GM18502 (cell line): ENCODE results near the gene DPP6.

Experiments
- ATAC-seq: cut with Tn5 transposase; IDR thresholded peaks from one replicate; pipeline ENCODE4 v1.9.1; 2021; ENCODE audit warnings: mild to moderate bottlenecking; ENCODE audit not compliant: unreplicated experiment, poor library complexity

The DPP6 gene

DNA sequence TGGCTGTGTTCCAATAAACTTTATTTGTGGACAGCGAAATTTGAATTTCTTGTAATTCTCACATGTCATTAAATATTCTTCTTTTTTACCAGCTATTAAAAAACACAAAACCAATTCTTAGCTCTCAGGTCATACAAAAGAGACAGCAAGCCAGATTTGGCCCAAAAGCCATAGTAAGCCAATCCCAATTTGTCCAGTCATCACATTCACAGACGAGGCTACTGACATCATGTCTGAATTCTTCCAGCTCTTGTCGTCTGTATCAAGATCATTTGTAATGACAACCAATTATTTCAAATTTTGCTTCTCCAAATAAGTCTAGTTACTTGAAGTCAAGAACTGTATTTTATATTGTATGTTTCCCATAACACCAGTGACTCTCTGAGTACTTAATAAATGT is 684.2 kb downstream of the DPP6 start:
- ATAC-seq, result no peak

DNA sequence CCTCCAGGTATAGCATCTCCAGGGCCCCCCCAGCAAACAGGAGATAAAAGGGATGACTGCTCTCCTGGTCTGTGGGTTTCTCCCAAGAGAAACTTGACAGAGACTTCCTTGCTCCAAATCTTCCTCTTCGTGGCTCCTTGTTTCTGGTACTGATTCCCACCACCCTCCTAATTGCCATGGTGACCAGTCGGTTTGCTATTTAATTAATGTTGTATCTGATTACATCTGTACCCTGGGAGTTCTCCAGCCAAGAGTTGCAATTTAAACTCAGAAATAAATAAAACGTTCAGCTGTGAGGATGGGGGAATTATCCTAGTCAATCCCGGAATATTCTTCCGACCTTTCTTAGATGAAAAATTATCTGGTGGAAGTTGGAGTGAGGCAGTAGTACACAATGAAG is 686.0 kb downstream of the DPP6 start:
- ATAC-seq, result no peak

DNA sequence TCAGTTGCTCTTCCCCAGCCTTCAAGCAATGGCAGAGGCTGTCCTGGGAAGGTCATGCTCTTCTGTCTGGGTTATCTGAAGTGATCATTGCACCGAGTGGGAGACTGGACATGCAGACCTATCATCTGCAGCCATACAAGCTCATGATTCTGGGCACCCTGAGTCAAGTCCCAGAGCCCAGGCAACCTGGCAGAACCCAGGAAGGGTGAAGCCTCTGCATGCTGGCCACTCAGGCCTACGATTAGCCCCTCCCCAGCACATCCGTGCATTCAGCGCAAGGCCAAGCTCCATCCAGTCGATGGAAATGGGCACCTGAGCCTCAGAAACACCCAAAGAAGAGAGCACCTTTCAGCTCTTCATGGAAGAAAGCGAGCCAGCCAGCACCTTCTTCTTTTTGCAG is 688.9 kb downstream of the DPP6 start:
- ATAC-seq, result no peak

DNA sequence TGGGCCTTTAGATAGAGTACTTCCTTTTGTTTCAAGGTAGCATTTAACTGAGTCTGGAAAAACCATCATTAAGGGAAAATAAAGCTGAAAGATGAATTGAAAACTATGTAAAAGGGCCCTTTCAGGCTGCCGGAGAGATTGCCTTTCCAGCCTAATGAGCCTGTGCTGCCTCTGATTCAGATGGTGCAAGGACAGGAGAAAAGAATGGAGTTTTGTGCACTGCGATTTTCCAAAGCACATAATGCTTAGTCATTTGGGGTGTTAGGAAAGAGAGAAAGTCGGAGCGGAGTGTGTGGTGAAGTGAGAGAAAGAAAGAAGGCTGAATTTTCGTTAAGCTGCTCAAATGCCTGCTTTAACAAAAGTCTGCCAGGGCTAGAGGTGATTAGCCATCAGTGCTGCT is 691.0 kb downstream of the DPP6 start:
- no peak for ATAC-seq

DNA sequence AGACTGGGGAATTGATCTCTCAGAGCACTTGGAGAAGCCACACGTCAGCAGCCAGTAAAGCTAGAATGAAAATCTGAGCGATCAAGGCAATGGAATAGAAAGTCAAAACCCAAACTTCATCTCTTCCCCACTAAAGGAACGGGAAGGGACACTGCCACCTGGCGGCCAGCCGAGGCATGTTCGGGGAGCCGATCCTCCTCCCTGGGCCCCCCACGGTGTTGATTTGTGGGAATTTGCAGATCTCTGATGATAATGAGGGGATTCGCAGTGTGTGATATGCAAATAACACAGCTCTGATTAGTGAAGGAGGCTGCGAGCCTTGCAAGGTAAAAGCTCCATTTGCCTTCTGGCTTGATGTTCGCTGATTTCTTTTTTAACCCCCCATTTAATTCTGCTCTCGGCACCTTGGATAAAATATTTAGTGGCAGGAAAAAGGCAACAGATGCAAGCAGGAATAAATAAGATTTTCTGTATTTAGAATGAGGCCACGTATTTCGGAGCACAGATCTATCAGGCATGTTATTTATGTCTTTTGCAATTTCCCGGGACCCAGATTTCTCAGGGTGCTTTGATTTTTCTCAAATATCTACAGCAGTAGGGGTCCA is 692.2 kb downstream of the DPP6 start:
- peak; percentile 70 for ATAC-seq

DNA sequence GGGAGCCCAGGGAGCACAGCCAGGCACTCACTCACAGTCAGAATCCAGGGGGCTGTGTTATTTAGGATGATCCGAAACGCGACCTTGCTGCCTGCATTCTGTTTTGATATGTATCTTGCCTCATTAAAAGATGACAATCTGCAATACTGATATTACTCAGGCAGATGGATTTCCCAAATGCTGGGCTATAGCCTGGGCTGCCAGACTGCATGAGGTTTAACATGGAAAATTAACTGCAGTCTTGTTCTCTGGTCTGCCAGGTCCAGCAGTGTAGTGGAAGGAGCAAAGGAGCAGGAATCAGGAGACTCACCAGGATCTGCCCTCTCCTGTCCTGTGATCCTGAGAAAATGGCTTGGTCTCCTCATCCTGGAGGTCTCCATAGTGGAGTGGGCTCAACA is 692.7 kb downstream of the DPP6 start:
- ATAC-seq, result no peak

DNA sequence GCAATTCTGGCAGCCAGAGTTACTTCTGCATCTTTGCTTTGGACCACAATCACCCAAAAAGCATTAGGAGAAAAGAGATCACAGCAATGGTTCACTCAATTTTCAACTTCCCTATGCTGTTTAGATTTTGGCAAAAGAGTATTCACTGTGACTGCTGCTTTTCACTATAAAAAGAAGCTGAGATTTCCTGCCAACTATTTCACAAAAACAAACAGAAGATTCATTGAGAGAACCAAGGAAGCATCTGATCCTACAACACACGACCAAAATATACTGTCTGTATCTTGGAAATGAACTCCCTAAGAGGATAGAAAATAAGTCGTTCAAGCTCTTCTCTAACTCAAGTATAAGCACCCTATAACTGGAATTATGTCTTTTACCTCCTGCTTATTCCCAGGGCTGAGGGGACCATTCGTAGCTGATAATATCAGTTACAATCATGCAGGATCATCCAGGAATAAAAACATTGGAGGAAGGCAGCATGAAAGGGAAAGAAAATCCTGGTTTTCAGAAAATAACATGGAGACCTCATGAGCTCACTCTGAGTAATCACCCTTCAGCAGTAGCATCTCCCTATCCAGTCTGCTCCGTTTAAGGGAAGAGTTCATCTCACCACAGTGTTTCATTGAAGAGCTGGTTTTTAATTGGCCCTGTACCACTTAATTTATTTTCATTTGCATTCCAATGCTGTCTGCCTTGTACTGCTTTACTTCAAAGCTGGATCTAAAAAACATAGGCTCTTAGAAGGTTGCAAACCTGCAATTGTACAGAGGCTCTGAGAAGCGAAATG is 694.6 kb downstream of the DPP6 start:
- ATAC-seq, result no peak

DNA sequence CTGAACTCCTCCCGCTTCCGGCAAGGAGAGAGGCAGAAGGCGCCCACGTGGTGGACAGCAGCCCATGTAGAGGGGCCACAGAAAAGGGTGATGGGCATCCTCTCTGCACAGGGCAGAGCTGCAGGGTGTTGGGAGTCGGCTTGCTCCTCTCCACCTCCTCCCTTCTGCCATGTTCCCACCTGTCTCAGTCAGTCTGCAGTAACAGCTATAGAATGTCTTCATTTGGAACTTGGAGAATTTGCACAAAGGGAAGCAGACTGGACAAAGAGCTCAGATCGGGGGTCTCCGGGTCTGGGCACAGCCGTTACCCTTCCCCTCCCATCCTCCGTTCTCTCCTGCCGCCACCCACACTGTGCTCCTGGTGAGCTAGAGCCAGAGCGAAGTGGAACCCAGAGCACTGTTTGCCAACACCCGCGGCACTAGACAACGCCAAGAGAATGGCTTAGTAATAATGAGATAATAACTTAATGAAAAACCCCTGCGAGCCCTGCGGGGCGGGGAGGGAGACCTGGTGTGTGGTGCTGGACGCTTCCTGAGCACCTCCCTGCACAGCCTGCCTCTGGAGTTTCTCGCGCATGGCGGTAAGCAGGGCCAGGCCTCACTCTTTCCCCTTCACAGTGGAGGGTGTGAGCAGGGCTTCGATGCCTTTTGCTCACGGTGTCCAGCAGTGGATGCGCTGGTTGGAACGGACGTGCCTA is 696.0 kb downstream of the DPP6 start:
- ATAC-seq, result no peak

DNA sequence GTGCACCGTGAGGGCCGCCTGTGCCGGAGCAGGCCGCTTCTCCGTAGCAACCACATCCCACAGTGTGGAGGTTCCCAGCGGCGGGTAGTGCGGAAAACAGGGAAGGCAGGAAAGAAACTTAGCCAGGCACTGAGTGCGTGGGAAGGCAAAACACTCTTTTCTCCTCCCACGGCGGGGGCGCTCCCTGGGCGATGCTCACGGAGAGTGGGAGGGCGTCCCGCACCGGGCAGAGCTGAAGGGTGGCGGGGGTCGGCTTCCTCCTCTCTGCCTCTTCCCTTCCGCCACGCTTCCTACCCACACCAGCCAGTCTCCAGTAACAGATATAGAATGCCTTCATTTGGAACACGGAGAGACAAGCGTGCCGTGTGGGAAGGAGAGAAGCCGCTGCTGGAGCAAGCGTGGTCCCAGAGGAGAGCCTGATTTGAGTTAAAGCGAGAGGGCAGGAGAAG is 698.2 kb downstream of the DPP6 start:
- ATAC-seq, result no peak

DNA sequence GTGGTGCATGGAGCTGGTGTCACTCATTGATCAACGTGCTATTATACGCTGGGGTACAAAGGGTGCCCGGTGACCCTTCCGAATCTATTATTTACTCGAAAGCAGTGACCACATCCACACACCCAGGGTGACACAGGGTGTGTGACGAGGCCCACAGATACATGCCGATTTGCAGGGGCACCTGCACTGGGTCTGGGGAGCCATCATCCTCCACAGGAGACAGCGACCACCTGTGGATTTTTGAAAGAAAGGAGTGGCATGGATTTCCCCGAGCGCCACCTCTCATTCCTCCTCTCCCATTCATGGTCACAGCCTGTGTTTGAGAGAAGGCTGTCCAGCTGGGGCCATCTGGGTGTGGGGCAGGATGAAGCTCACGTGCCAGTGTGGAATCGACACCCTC is 701.0 kb downstream of the DPP6 start:
- ATAC-seq, result no peak

DNA sequence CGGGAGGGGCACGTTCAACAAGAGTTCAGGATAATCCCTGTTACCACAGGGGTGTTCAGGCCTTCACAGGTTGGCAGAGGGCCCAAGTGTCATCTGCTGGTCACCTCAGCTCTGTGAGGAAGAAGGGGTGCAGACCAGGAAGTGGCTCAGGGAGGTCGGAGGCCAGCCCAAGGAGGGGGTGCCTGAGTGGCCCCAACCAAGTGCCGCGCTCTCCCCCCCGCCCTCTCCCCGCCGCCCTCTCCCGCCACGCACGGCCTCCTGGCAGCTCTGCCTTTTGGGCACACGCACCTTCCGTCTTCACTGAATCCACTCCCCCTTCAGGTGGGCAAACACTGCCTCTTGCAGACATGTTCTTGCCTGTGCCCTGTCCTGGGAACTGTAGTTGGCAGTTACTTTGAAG is 705.6 kb downstream of the DPP6 start:
- no peak for ATAC-seq

DNA sequence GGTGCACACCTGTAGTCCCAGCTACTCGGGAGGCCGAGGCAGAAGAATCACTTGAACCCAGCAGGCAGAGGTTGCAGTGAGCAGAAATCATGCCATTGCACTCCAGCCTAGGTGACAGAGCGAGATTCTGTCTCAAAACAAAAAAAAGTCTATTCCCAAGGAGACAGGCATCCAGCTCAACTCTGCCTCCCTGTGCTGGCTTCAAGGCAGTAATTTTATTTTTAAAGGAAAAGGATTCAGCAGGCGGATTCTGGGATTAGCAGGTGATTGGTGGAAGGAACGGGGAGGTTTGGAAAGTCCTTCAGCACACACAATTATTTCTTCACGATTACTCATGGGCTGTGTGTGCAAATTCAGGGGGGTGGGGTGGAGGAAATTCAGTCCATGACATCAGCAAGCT is 707.8 kb downstream of the DPP6 start:
- no peak for ATAC-seq

DNA sequence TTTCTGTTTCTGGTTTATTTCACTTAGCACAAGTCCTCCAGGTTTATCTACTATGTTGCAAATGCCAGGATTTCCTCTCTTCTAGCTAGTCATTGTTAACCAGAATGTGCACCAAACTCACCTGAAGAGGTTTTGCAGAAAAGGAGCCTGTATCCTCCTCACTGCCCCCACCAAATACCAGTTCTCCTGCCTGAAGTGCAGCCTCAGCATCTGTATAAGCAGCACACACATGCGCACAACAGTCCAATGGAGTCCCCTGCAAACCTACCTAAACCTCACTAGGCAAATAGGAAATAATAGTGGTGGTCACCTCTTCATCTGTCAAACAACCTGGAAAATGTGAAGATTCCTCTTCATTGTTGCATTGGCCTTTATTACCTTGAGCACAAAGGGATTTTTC is 712.9 kb downstream of the DPP6 start:
- ATAC-seq, result no peak

DNA sequence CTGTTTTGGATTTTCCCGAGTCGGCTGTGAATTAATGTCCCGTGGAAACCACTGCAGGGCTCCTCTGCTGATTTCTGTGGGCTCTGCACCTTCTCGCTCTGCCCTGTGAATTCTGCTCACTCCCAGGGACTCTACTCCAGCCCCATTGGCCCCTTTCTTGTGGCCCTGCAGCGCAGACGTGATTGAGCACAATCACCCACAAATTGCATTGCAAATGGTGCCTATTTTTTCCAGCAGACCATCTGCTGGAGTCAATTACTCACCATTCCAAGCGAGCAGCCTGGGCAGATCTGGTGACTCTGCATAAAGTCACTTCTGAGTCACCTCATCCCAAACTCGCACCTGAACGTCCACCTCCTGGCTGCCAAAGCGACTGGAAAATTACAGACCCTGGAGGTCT is 714.9 kb downstream of the DPP6 start:
- no peak for ATAC-seq

DNA sequence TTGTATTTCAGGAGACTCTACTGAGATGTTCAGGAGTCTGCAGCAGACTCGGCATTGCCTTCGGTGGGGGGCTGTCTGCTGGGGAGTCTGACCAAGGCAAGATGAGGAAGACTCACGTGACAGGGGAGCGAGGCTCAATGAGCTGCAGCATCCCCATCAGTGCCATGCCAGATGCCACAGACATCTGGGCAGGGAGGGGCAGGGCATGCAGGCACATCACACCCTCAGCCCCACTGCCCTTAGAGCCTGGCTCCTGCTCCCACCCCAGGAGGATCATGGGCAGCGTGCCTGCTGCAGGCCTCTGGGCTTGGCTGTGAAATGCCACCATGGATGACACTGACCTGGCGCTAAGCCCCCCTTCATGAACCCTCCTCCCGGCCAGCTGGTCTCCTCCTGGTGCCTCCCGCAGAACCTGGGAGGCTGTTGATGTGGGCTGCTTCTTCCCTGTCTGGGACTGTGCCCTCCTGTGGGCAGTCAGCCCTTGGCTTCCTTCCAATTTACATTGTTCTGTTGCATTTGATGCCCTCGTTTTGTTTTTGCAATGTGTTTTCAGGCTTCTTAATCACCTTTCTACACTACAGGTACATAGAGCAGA is 715.7 kb downstream of the DPP6 start:
- no peak for ATAC-seq

DNA sequence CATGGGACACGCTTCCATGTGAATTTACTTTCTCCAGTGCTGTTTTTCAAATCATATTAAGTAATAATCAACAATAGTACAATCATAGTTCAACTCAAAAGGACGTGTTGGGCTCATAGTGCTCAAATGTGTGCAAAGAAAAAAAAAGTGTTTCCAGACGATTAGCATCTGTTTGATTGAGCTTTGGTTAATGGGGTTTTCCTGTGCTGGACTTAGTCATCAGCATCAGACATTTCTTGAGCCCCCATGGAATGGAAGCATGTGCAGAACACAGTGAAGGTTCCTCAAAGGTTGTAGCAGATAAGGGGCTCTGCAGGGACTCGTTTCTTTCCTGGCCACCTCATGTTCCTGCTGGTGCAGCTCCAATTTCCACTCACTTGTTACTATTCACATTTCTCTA is 716.8 kb downstream of the DPP6 start:
- ATAC-seq, result no peak

DNA sequence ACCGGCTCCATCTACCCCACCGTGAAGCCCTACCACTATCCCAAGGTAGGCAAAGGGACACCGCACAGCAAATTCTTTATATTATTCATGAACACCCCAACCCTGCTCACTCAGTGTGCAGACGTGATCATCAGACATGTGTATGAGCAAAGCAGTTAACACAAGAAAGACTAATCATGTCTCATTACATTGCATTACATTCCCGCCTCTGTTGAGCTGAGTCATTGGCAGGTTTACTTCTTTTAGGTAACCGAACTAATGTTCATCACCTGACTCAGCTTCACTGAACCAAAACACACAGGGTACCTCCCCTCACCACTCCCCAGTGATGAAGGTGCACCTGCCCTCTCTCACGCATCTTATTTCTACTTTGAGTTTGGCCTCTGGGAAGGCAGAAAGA is 717.3 kb downstream of the DPP6 start:
- ATAC-seq, result no peak

DNA sequence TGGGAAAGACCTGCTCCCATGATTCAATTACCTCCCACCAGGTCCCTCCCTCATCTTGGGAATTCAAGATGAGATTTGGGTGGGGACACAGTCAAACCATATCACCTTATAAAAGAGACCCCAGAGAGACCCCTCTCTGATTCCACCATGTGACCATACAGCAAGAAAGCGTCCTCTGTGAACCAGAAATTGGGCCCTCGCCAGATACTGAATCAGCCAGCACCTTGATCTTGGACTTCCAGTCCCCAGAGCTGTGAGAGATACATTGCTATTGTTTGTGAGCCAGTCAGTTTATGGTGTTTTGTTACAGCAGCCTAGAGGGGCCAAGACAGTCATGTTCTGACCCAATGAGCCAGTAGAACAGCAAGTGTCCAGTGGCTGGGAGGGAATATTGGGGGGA is 718.2 kb downstream of the DPP6 start:
- no peak for ATAC-seq

DNA sequence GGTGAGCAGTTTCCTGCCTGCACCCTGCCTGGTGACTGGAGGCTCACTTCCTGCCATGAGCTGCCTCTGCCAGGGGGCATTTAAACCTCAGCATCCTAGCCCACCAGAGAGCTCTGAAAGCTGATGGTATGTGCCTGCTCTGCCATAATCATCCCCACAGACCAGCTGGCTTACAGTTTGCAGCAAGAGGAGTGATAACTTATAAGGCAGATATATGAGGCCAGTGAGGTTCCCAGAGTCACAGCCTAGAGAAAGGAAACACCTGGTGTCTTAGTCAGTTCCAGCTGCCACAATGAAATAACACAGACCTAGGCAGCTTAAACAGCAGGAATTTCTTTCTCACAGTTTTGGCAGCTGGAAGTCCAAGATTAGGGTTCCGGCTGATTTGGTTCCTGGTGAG is 718.8 kb downstream of the DPP6 start:
- ATAC-seq, result no peak

DNA sequence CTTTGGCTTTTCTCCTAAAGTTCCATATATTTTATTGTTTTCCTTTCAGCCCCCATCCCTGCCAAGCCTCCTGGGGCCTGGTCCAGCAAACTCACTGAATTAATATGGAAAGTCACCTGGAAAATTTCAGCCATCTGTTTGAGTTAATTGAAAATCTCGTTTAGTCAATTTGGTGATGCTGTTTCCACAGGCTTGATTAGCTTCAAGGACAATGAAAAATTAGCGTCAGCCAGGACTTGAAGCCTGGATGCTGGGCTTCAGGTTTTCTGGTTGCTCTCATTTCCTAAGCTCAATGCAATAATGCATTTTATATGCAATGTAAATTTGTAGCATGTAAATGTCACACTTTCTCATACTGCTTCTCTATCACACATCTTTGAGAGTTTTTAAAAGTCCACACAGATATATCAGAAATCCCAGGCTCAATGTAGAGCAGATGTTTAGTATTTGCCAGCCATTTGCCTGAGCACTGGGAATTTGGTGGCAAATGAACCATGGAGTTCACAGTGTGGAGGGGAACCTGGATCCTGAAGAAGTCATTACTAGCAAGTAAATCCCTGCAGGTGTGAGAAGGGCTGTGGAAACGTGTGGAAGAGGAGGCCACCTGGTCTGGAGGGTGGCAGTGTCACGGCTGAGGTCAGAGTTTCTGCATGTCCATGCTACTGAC is 722.2 kb downstream of the DPP6 start:
- ATAC-seq, result no peak

DNA sequence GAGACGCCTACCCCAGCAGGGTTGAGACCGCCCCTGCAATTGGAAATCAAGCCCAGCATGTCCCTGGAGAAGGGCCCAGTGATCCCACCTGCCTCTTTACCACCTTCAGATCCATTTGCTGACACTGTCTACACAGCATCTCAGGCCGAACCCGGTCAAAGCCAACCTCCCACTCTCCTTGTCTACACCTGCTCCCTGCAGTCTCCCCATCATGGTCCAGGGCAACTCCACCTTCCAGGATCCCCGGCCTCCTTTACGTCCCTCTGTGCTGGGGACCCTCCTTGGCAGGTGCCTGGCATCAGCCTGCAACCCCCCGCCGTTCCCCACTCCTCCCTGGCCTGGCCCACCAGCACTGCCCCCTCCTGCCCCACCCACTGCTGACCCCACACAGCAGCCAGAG is 723.5 kb downstream of the DPP6 start:
- ATAC-seq, result no peak
